Upper lobe of right lung (tissue), 1 donor: ENCODE data around the gene WDR64. TPM values are rescaled to one million over a fixed set of nuclear protein-coding genes. Genes with fewer than 3 reads are reported as not detected.
"Not testable (repeated sequence)": the region's sequence is repeated elsewhere in the genome, so short reads cannot be mapped to it uniquely, and the experiment has no call there.

ENCODE experiments used
- ATAC-seq: fragments of 200-7000 bp; cut with Tn5 transposase; one replicate; pipeline ENCODE4 v1.9.1; 2020; ENCODE audit warnings: mild to moderate bottlenecking, moderate library complexity
- DNase-seq: peaks from one replicate; pipeline ENCODE4 v3.0.0-alpha.2; 2020
- H3K27ac ChIP-seq: fragments of 200-600 bp; one replicate; pipeline ENCODE4 v1.8.0; 2022
- H3K27me3 ChIP-seq: fragments of 200-600 bp; one replicate; pipeline ENCODE4 v1.8.0; 2022; ENCODE audit warnings: mild to moderate bottlenecking
- H3K36me3 ChIP-seq: fragments of 200-600 bp; one replicate; pipeline ENCODE4 v1.8.0; 2022
- H3K4me1 ChIP-seq: fragments of 200-600 bp; one replicate; pipeline ENCODE4 v1.8.0; 2022
- H3K4me3 ChIP-seq: fragments of 200-600 bp; one replicate; pipeline ENCODE4 v1.8.0; 2022; ENCODE audit warnings: mild to moderate bottlenecking
- H3K9me3 ChIP-seq: fragments of 200-600 bp; one replicate; pipeline ENCODE4 v1.8.0; 2022
- intact Hi-C: fragments of 100-400 bp; cut with DNase I; formaldehyde crosslinking; loops from one replicate; pipeline ENCODE4 v1.11.0; 2022
- total RNA-seq: library from RNA; stranded (reverse); fragmentation: NEBNext Ultra II Directional; extraction: Animal tissue kit (Norgen Biotek cat#: 25700); gene quantifications from one replicate; pipeline ENCODE4 v1.2.1, GENCODE V29; 2021
- TF ChIP-seq, protein P1 (sequence below): fragments of 200-600 bp; IDR thresholded peaks from one replicate; pipeline ENCODE4 v1.8.0; 2022; ENCODE audit warnings: antibody characterized with exemption
- donor health status: DM: no; HTN: yes; CAD: no; lungs with severe emphysema.

Gene WDR64
- total RNA-seq, 1 donor from 2014 or later: not detected

GRCh38 chr1:241721011-241721410 lies 68.9 kb downstream of the WDR64 start:
- TF ChIP-seq, protein P1, sequence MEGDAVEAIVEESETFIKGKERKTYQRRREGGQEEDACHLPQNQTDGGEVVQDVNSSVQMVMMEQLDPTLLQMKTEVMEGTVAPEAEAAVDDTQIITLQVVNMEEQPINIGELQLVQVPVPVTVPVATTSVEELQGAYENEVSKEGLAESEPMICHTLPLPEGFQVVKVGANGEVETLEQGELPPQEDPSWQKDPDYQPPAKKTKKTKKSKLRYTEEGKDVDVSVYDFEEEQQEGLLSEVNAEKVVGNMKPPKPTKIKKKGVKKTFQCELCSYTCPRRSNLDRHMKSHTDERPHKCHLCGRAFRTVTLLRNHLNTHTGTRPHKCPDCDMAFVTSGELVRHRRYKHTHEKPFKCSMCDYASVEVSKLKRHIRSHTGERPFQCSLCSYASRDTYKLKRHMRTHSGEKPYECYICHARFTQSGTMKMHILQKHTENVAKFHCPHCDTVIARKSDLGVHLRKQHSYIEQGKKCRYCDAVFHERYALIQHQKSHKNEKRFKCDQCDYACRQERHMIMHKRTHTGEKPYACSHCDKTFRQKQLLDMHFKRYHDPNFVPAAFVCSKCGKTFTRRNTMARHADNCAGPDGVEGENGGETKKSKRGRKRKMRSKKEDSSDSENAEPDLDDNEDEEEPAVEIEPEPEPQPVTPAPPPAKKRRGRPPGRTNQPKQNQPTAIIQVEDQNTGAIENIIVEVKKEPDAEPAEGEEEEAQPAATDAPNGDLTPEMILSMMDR: no peak
- H3K4me3 ChIP-seq: no peak overlapping the region
- no peaks in the 10 kb centered on the region for H3K4me1 ChIP-seq
- intact Hi-C loops: no loop called here
- no peaks in the 10 kb centered on the region for H3K9me3 ChIP-seq
- DNase-seq (no peak), ATAC-seq (no peak)
- no peak overlapping the region for H3K27ac ChIP-seq
- no peaks in the 10 kb centered on the region for H3K36me3 ChIP-seq
- peaks cover 8% of the 10 kb centered on the region for H3K27me3 ChIP-seq

DNA sequence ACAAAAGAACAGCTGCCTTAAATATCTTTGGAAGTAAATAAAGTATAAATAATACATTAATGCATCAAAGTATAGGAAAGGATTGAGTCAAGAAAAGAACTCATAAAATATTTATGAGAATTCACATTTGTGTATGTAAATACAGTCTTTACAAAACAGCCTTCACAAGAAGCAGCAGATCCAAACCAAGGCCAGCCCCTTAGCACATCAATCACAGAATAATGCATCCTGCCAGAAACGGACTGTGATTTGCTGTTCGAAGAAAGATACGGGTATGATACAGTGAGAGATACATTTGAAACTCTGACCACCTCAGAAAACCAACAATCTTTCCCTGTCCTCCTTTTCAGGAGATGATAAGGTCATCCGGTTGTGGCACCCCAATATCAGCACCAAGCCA lies 70.9 kb downstream of the WDR64 start:
- intact Hi-C loops: no loop called here
- Histone ChIP-seq H3K9me3 (no peaks in the 10 kb centered on the region), H3K4me1 (no peaks in the 10 kb centered on the region), H3K36me3 (no peaks in the 10 kb centered on the region), H3K27ac (no peak overlapping the region), H3K27me3 (peaks cover 8% of the 10 kb centered on the region), H3K4me3 (no peak overlapping the region)
- ATAC-seq (no peak), DNase-seq (no peak)
- TF ChIP-seq, protein P1: no peak

- Histone ChIP-seq H3K36me3 (no peaks in the 10 kb centered on the region), H3K4me3 (no peak overlapping the region), H3K27me3 (peaks cover 1% of the 10 kb centered on the region), H3K4me1 (no peaks in the 10 kb centered on the region), H3K9me3 (no peaks in the 10 kb centered on the region), H3K27ac (no peak overlapping the region)
- intact Hi-C loops: no loop called here
- DNase-seq: no peak
- TF ChIP-seq, protein P1: no peak
- no peak for ATAC-seq
These were observed 72.8 kb downstream of the WDR64 start for GRCh38 chr1:241724741-241725356.

DNA sequence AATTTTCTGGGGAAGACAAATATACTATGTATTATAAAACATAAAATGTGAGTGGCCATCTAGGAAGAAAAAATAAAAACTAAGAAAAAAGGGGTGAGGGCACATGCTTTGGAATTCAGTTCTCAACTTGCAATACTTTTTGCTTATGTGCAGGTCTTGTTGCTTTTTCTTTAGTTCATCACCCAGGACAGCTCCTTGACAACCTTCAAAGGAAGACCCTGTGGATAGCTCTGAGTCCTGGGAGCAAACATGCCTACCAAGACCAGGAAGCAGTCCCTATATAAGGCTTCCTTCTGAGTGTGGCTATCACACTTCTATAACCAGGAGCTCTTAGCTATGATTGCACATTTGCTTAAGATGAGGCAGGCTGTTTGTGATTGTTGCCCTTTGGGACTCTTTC lies 78.0 kb downstream of the WDR64 start:
- Histone ChIP-seq H3K4me3 (no peak overlapping the region), H3K36me3 (no peaks in the 10 kb centered on the region), H3K27ac (no peak overlapping the region), H3K27me3 (peaks cover 4% of the 10 kb centered on the region), H3K9me3 (no peaks in the 10 kb centered on the region), H3K4me1 (no peaks in the 10 kb centered on the region)
- TF ChIP-seq, protein P1: no peak
- intact Hi-C loops: no loop called here
- ATAC-seq: no peak
- no peak for DNase-seq

GRCh38 chr1:241733899-241734298 lies 81.8 kb downstream of the WDR64 start:
- Histone ChIP-seq H3K4me1 (no peaks in the 10 kb centered on the region), H3K9me3 (no peaks in the 10 kb centered on the region), H3K27me3 (peaks cover 8% of the 10 kb centered on the region), H3K27ac (no peak overlapping the region), H3K4me3 (no peak overlapping the region), H3K36me3 (no peaks in the 10 kb centered on the region)
- no peak for ATAC-seq
- DNase-seq: no peak
- intact Hi-C loops: no loop called here
- TF ChIP-seq, protein P1: no peak

GRCh38 chr1:241734533-241734932 lies 82.5 kb downstream of the WDR64 start:
- TF ChIP-seq, protein P1: no peak
- ATAC-seq: no peak

DNA sequence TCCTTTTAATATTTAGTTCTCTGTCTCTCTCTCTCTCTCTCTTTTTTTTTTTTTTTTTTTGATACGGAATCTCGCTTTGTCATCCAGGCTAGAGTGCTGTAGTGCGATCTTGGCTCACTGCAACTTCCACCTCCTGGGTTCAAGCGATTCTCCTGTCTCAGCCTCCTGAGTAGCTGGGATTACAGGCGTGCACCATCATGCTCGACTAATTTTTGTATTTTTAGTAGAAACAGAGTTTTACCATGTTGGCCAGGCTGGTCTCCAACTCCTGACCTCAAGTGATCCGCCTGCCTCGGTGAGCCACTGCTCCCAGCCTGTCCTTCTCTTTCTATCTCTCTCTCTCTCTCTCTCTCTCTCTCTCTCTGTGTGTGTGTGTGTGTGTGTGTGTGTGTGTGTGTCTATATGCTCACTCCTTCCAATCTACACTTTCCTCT lies 83.4 kb downstream of the WDR64 start:
- intact Hi-C loops, H3K9me3 ChIP-seq, ATAC-seq, DNase-seq, H3K27ac ChIP-seq, H3K4me1 ChIP-seq, H3K4me3 ChIP-seq, H3K27me3 ChIP-seq, H3K36me3 ChIP-seq: not testable (repeated sequence)

More at GRCh38 chr1:241734533-241734932, 82.5 kb downstream of the WDR64 start:
- intact Hi-C loops: no loop called here
- Histone ChIP-seq H3K27me3 (peaks cover 8% of the 10 kb centered on the region), H3K4me1 (no peaks in the 10 kb centered on the region), H3K4me3 (no peak overlapping the region), H3K36me3 (no peaks in the 10 kb centered on the region), H3K27ac (no peak overlapping the region), H3K9me3 (no peaks in the 10 kb centered on the region)
- DNase-seq: no peak
